OCI-LY7 (cell line): ENCODE measurements around the gene SMC5.
"Not testable (repeated sequence)": the region's sequence is repeated elsewhere in the genome, so short reads cannot be mapped to it uniquely, and the experiment has no call there.

Source experiments
- CTCF ChIP-seq: fragments of 200-600 bp; sonication (generic); conservative IDR thresholded peaks from 2 replicates; pipeline ENCODE4 v1.5.1; 2014; ENCODE audit warnings: mild to moderate bottlenecking, antibody characterized with exemption, low read length, moderate library complexity, mixed read lengths
- EZH2phosphoT487 ChIP-seq: fragments of 200-600 bp; sonication (generic); IDR thresholded peaks from 2 replicates; pipeline ENCODE4 v1.6.1; 2018; ENCODE audit warnings: low read depth, borderline replicate concordance, mild to moderate bottlenecking, mixed run types, antibody characterized with exemption, low read length, moderate library complexity, mixed read lengths

GRCh38 chr9:70328625-70329024 lies 69.8 kb downstream of the SMC5 start:
- not testable (repeated sequence) for TF ChIP-seq CTCF, EZH2phosphoT487
